M059J (cell line): ENCODE results near the gene HSBP1L1. TPM values are rescaled to one million over a fixed set of nuclear protein-coding genes. Genes with fewer than 3 reads are reported as not detected.

Experiments used
- DNase-seq: peaks from one replicate; pipeline ENCODE4 v3.0.0-alpha.2; 2012; ENCODE audit warnings: low read depth
- total RNA-seq: library from RNA; depleted of rRNA; stranded (reverse); fragments of >200 nt; shearing (Covaris generic); gene quantifications from 2 replicates; pipeline ENCODE4 v1.2.3, GENCODE V29; 2014

Gene HSBP1L1
- total RNA-seq, 1 experiment from 2014 or later, result 6.8 TPM

DNA sequence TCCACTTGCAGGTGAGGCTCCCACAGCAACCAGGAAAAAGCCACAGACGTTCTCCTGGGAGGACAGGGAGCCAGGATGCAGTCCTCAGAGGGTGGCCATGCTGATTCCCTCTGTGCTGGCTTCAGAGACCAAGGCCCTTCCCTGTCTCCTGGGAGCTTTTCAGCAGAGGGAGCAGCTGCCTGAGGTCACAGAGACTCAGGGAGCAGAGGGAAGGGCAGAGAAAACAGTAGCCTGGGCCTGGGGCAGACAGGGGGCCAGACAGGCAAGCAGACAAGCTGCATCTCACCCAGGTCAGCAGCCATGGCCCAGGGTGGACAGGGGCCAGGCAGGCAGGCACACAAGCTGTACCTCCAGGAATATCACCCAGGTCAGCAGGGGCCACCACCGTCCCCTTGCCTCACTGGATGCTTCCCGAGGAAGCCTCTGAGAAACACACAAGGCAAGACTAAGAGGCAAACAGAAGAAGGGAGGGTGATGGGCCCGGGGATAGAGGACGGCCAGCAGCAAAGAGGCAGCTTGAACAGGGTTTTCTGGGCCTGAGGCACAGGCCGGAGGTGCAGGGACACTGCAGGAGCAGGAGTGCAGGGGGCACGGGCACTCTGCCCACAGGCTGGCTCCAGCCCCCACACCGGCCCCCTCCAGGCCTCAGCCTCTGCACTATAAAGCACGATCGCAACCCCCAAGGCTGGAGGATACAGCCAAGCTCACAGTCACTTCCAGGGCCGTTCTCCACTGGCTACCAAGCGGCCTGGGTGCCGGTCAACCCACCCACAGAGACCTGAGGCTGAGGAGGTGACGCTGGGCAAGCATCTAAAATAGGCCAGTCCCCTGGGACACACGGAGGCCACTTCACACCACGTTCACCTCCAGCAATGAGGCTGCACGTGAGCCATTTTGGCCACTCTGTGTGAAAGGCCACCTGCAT, 19.1 kb upstream of the HSBP1L1 start:
- no peak for DNase-seq

DNA sequence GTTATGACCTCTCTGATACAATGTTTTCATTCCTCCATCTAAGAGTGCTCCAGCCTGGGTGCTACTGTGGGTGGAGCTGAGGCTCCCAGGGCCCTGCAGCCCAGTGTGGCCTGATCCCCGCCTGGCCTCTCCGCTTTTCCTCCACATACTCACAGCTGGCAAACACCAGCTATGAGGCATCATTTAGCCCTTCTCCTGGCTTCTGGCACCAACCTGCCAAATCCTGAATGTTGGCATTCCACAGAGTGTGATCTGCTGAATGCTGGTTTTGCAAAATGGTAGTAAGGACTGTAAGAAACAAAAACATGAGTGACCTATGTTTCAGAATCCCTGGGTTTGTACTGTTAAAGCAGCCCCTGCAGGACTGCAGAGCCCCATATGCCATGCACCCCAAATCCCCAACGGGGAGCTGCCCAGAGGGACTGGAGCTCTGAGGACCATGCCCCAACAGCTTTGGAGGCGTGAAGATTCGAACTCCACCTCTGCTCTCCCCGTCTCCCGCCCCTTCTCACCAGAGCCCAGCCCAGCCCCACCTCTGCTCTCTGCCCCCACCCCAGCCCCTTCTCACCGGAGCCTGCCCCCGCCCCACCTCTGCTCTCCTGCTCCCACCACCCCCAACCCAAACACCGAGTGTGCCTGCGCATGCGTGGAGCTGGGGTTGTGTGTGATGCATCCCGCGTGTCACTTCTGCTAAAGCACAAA, 17.2 kb upstream of the HSBP1L1 start:
- DNase-seq, result no peak

- DNase-seq, result no peak
Observed at GRCh38 chr18:79947881-79948610, 16.4 kb upstream of the HSBP1L1 start.

DNA sequence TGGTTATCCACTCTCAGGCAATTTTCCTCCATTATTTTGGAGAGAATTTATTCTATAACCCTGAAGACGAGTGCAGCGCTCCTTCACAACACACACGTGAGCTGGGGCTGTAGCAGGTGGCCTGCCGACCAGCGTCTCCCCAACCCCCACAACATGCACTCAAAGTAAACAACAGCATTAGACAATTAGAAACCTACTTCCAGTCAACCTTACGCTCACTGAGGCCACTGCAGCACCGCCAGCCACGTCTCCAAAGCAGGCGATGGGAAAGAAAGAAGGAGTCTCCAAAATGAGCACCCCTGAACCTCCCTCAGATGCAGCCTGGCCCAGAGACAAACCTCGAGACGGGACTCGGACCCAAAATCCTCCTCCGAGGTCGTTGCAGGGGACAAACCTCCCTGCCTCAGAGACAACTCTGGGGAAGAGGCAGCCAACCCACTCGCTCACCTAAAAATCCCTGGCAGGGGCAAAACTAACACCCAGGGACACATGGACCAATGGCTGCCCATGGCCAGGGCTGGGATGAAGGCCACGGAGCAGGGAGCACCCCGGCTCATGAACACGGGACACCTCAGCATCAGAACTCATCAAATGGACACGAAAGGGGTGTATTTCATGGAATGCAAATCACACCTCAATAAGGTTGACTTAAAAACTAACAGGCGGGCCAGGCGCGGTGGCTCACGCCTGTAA, 15.6 kb upstream of the HSBP1L1 start:
- DNase-seq, result no peak

DNA sequence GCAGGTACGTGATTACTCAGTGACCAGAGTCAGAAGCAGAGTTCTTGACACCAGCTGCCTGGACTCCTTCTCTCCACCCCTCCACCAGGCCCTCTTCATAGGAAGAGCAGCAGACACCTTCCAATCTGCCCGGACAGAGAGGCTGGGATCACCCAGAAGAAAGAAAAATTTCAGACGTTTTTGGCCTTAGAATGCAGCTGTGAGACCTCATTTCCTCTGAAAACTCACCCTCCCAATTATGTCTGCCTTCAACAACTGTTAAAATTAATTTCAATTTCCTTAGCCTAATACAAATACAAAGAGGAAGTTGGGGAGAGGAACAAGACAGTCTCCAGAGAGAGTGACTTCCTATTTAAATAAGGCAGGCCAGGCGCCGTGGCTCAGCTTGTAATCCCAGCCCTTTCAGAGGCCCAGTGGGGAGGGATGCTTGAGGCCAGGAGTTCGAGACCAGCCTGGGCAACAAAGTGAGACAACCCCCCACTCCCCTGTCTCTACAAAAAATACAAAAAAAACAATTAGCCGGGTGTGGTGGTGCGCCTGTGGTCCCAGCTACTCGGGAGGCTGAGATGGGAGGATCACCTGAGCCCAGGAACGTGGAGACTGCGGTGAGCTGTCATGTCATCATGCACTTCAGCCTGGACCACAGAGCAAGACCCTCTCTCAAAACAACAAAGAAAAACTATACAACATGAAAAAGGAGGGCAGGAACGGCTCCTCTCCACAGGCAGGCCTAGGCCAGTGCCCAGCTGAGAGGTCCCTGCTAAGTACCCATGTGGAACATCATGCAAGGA, 14.6 kb upstream of the HSBP1L1 start:
- DNase-seq, result no peak

DNA sequence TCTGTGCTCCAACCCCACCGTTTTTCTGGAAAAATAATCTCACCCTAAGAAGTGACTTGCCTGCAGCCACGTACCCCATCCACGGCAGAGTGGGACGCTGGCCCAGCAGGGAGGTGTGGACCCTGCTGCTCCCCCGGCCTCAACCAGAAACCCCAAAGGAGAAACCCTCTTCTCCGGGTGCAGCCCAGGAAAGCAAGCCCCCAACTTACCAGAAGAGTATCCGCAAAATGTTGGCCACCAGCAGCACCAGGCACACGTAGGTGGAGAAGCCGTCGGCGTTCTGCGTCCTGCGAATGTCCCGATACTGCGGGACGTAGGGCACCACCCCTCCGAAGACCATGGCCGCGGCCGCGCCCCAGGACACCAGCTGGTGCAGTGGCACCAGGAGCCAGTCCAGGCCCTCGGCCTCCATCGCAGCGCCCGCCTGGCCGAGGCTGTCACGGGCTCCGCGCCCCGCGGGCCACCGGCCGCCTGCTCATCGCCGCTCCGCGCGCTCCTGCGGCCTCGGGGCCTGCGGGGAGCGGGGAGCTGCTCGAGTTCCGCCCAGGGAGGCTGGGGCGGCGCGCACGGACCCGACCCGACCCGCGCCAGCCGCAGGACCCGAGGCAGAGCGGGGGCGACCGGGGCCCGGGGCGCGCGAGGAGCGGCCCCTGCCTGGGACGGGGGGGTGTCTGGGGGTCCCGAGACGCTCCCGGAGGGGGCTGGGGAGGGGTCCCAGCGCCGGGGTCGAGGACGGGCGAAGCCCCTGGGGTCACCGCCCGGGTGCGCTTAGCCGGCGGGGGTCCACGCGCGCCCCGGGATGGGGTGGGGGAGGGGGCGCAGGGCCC, 13.7 kb upstream of the HSBP1L1 start:
- DNase-seq, result peak; percentile 43

DNA sequence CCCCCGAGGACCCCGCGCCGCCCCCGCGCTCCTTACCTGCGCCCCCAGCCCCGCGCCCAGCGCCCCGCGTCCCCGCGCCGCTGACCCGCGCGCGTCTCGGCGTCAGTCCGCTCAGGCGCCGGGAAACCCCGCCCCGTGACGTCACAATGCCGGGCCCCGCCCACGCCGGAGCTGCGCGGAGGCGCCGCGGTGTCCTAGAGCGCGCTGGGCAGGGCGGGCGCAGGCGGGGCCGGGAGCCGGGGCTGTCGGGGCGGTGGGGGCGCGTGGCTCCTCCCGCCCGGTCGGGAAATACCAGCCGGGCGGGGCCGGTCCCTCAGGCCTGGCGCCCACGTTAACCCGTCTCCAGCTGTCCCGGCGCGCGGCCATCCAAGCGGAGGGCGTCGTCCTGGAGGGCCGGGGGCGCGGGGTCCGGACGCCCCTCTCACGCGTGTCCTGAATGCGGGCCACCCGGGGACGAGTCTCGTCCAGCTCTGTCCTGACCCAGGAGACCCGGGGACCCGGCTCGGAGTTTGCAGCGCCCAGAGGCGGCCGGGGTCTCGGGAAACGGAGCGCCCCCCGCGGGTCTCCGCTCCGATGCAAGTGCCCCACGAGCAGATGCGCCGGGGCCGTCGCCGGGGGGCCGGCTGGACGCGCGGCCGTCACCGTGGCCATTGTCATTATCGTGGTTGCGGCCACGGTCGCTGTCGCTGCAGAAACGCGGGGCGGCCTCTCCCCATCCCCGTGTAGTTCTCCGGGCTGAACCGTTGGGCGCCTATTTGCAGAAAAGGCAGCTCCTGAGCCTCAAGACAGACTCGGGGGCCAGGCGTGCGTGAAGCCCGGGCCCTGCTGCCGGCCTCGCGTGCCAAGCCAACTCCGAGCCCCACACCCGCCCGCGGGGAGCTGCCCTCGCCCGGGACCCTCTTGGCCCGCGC, 12.6 kb upstream of the HSBP1L1 start, which contains the start of gene SLC66A2:
SLC66A2 (minus strand) TSS at position 109 of the 911 bp plus-strand sequence. CDS start 727 bp downstream, outside the sequence.
- DNase-seq, result peak; percentile 78

- no peak for DNase-seq
Observed at GRCh38 chr18:79952456-79952995, 11.9 kb upstream of the HSBP1L1 start.

- no peak for DNase-seq
Observed at GRCh38 chr18:79952996-79953559, 11.4 kb upstream of the HSBP1L1 start.

GRCh38 chr18:79953971-79954651, 10.3 kb upstream of the HSBP1L1 start:
- DNase-seq, result peak; percentile 12

DNA sequence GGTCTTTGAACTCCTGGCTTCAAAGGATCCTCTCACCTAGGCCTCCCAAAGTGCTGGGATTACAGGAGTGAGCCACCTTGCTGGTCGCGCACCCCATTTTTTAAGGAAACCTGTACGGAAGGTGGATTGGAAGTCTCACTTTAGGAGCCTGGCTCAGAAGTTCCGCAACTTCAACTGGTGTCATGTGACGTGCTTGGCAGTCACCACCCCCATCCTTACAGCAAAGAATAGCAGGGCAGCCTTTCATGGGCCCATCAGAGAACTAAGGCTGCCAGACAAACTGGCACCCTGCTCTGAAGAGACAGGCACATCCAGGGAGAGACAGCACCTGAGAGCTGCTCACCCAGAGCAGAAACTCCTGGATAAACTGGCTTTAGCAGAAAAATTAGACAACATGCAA, 9.7 kb upstream of the HSBP1L1 start:
- no peak for DNase-seq

DNA sequence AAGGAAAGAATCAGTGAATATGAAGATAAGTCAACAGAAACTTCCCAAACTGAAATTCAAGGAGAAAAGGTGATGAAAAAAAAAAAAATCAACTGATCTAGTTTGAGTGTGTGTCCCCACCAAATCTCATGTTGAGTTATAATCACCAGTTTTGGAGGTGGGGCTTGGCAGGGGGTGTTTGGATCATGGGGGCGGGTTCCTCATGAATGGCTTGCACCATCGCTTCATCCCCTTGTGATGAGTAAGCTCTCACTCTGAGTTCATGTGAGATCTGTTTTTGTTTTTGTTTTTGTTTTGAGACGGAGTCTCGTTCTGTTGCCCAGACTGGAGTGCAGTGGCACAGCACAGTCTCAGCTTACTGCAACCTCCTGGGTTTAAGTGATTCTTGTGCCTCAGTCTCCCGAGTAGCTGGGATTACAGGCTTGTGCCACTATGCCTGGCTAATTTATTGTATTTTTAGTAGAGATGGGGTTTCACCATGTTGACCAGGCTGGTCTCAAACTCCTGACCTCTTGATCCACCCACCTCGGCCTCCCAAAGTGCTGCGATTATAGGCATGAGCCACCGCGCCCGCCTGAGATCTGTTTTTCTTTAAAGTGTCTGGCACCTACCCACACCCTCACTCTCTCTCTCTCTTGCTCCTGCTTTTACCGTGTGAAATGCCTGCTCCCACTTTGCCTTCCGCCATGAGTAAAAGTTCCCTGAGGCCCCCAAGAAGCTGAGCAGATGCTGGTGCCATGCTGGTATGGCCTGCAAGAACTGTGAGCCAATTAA, 9.0 kb upstream of the HSBP1L1 start:
- DNase-seq, result no peak

DNA sequence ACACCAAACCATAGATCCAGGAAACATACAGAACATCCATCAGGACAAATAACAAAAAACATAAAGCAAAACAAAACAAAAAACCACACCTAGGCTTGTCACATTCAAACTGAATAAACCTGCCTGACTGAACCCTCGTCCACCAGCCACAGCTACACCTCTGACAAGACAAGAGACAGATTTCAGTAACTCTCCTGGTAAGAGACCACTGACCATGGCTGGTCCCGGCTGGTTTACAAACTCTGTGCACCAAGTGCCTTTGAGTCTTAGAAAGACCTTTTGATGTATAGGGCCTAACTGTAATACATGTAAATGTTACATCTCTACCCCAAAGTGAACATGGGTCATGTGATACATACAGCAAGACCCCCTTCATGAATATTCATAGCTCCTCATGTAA, 8.2 kb upstream of the HSBP1L1 start:
- no peak for DNase-seq

- DNase-seq, result no peak
Observed at GRCh38 chr18:79958981-79959380, 5.5 kb upstream of the HSBP1L1 start.

DNA sequence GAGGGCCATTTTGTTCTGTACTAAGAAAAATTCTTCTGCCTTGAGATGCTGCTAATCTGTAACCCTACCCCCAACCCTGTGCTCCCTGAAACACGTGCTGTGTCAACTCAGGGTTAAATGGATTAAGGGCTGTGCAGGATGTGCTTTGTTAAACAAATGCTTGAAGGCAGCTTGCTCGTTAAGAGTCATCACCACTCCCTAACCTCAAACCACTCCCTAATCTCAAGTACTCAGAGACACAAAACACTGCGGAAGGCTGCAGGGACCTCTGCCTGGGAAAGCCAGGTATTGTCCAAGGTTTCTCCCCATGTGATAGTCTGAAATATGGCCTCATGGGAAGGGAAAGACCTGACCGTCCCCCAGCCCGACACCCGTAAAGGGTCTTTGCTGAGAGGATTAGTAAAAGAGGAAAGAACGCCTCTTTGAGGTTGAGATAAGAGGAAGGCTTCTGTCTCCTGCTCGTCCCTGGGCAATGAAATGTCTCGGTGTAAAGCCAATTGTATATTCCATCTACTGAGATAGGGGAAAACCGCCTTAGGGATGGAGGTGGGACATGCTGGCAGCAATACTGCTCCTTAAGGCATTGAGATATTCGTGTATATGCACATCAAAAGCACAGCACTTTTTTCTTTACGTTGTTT, 4.2 kb upstream of the HSBP1L1 start:
- peak; percentile 62 for DNase-seq

- no peak for DNase-seq
Observed at GRCh38 chr18:79960921-79961526, 3.4 kb upstream of the HSBP1L1 start.
